GM23248 (cell line): ENCODE measurements around the gene INHBE.

Experiments used
- EZH2 ChIP-seq: fragments of 200-600 bp; sonication (generic); IDR thresholded peaks from 2 replicates; pipeline ENCODE4 v1.6.1; 2018; ENCODE audit warnings: antibody characterized with exemption, mild to moderate bottlenecking; ENCODE audit not compliant: insufficient read depth, poor library complexity, severe bottlenecking
- EZH2phosphoT487 ChIP-seq: fragments of 200-600 bp; sonication (generic); IDR thresholded peaks from 2 replicates; pipeline ENCODE4 v1.6.1; 2018; ENCODE audit warnings: antibody characterized with exemption, moderate library complexity, mild to moderate bottlenecking, low read depth; ENCODE audit not compliant: insufficient read depth

DNA sequence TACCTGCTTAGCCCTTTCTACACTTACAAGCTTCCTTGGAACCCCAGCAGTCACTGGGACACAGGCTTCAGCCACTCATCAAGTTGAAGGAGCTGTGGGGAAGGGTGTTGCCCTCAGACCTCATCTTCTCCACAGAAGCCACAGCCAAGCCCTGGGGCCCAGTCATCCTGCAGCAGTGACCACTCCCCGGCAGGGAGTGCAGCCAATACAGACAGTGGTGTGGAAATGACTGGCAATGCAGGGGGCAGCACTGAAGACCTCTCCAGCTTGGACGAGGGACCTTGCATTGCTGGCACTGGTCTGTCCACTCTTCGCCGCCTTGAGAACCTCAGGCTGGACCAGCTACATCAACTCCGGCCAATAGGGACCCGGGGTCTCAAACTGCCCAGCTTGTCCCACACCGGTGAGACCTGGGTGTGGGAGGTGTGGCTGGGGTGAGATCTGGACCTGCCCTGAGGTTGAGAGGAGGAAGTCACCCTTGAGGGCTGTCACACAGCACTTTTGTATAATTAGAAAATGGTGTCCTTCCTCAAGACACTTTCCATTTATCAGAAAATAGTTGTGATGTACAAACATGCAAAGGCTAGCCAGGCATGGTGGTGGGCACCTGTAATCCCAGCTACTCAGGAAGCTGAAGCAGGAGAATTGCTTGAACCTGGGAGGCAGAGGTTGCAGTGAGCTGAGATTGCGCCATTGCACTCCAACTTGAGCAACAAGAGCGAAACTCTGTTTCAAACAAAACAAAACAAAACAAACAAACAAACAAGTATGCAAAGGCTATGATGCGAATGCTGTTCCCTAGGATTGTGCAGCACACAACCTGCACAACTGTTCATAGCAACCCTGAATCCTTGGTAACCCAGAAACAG, 14.4 kb downstream of the INHBE start:
- no peak for TF ChIP-seq EZH2
- TF ChIP-seq EZH2phosphoT487: no peak
